ENCODE data around the gene DSCAM.

The DSCAM gene

DNA sequence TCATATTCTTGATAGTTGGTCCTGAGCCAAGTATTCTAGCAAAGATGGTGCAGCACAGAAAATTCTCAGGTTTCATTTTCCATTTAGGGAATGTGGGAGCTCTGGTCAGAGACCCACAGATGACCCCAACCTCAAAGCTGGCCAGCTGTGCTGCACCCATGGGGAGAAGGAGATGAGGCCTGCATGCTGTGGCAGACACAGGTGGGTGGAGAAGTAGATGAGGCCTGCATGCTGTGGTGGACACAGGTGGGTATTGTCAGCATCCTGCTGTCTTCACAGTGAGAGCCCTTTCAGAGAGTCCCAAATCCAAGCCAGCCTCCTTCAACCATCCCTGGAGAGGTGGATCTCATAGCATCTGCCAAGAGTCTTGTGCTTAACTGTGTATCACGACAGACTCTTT, 77.7 kb downstream of the DSCAM start:
- TF ChIP-seq, protein P1, sequence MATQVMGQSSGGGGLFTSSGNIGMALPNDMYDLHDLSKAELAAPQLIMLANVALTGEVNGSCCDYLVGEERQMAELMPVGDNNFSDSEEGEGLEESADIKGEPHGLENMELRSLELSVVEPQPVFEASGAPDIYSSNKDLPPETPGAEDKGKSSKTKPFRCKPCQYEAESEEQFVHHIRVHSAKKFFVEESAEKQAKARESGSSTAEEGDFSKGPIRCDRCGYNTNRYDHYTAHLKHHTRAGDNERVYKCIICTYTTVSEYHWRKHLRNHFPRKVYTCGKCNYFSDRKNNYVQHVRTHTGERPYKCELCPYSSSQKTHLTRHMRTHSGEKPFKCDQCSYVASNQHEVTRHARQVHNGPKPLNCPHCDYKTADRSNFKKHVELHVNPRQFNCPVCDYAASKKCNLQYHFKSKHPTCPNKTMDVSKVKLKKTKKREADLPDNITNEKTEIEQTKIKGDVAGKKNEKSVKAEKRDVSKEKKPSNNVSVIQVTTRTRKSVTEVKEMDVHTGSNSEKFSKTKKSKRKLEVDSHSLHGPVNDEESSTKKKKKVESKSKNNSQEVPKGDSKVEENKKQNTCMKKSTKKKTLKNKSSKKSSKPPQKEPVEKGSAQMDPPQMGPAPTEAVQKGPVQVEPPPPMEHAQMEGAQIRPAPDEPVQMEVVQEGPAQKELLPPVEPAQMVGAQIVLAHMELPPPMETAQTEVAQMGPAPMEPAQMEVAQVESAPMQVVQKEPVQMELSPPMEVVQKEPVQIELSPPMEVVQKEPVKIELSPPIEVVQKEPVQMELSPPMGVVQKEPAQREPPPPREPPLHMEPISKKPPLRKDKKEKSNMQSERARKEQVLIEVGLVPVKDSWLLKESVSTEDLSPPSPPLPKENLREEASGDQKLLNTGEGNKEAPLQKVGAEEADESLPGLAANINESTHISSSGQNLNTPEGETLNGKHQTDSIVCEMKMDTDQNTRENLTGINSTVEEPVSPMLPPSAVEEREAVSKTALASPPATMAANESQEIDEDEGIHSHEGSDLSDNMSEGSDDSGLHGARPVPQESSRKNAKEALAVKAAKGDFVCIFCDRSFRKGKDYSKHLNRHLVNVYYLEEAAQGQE (IDR thresholded peaks at IDR 0.05; ENCODE audit: insufficient read depth in 1 of 2, low read depth in 2 of 2, low read length in 2 of 2), result no peak
- TF ChIP-seq FOXP2 (optimal IDR thresholded peaks at IDR 0.05; ENCODE audit: borderline replicate concordance, extremely low read depth, extremely low read length, insufficient read depth) (no peak), TAF1 (IDR thresholded peaks at IDR 0.05; ENCODE audit: borderline replicate concordance, insufficient read depth, low read length) (no peak), POLR2AphosphoS5 (IDR thresholded peaks at IDR 0.05; ENCODE audit: low read depth, low read length) (no peak), SIN3A (IDR thresholded peaks at IDR 0.05; ENCODE audit: borderline replicate concordance, insufficient read depth, low read length) (no peak)

DNA sequence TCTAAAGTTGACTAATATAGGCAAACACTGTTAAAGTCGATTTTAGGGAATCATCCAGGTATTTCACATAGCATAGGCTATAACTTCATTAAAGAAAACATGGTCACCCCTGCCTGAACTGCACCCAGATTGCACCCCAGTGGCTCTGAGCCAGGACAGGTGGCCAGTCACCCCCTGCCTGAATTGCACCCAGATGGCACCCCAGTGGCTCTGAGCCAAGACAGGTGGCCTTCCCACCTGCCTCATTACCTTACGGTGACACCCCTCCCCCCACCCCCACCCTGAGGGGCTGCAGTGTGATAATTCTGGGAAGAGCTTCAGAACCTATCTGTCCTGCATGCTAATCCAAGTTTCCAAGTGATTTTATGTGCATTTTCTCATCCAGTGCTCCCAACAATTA, 78.9 kb downstream of the DSCAM start:
- TF ChIP-seq TAF1 (IDR thresholded peaks at IDR 0.05; ENCODE audit: borderline replicate concordance, insufficient read depth, low read length), result no peak
- TF ChIP-seq, protein P1 (IDR thresholded peaks at IDR 0.05; ENCODE audit: insufficient read depth in 1 of 2, low read depth in 2 of 2, low read length in 2 of 2), result no peak
- no peak for TF ChIP-seq SIN3A (IDR thresholded peaks at IDR 0.05; ENCODE audit: borderline replicate concordance, insufficient read depth, low read length)

DNA sequence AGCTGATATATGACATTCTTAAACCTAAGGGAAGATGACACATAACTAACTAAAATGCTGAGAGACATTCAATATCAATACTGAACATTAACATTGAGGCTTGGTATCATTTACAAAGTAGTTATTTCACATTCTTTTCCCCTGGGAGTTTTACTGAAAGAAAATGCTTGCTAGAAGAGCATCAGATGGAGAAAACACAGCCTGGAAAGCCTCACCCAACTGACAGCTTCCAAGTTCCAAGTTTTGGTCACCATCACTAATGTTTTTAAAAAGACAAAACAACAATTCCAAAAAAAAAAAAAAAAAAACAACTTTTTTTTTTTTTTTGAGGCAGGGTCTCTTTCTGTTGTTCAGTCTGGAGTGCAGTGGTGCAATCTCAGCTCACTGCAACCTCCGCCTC, 80.6 kb downstream of the DSCAM start:
- TF ChIP-seq POLR2AphosphoS5 (IDR thresholded peaks at IDR 0.05; ENCODE audit: low read depth, low read length) (no peak), TAF1 (IDR thresholded peaks at IDR 0.05; ENCODE audit: borderline replicate concordance, insufficient read depth, low read length) (no peak), FOXP2 (optimal IDR thresholded peaks at IDR 0.05; ENCODE audit: borderline replicate concordance, extremely low read depth, extremely low read length, insufficient read depth) (no peak), SIN3A (IDR thresholded peaks at IDR 0.05; ENCODE audit: borderline replicate concordance, insufficient read depth, low read length) (no peak)
- TF ChIP-seq, protein P1 (IDR thresholded peaks at IDR 0.05; ENCODE audit: insufficient read depth in 1 of 2, low read depth in 2 of 2, low read length in 2 of 2), result no peak

DNA sequence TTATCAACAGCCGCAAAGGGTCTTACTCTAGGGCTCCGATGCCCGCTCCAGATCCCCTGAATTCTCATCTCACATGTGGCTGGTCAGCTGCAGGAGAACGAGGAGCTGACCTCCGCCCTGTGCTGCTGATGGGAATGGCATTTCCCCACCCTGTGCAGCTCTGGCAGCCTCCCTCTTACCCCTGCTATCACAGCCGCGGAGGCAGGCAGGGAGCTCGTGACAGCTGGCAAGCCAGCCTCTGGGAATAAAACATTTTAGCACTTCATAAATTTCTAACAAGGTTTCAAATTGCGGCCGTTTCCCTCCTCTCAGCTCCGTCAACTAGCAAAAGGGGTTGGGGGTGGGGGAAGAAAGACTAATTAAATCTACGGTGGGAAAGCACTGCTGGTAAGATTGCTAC, 81.1 kb downstream of the DSCAM start:
- no peak for TF ChIP-seq FOXP2 (optimal IDR thresholded peaks at IDR 0.05; ENCODE audit: borderline replicate concordance, extremely low read depth, extremely low read length, insufficient read depth)
- no peak for TF ChIP-seq POLR2AphosphoS5 (IDR thresholded peaks at IDR 0.05; ENCODE audit: low read depth, low read length)
- TF ChIP-seq TAF1 (IDR thresholded peaks at IDR 0.05; ENCODE audit: borderline replicate concordance, insufficient read depth, low read length), result no peak
- TF ChIP-seq, protein P1 (IDR thresholded peaks at IDR 0.05; ENCODE audit: insufficient read depth in 1 of 2, low read depth in 2 of 2, low read length in 2 of 2), result no peak
- TF ChIP-seq SIN3A (IDR thresholded peaks at IDR 0.05; ENCODE audit: borderline replicate concordance, insufficient read depth, low read length), result no peak

DNA sequence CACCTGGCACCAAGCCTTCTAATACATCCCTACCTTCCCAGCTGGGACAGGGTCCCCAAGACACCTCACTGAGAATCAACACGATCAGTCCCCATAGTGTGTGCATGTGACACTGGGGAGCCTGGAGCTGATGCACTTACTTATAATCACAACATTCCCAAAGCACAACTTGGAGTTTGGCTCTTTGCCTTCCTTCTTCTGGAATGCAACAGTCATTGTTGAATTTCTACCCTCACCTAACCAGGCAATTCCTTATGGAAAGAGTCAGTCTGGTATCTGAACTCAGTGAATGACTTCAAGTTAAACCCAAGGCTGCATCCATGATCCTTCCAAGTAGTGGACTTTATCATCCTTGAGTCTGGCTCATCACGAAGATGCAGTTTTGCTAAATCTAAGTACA, 86.1 kb downstream of the DSCAM start:
- TF ChIP-seq, protein P1 (IDR thresholded peaks at IDR 0.05; ENCODE audit: insufficient read depth in 1 of 2, low read depth in 2 of 2, low read length in 2 of 2), result no peak
- TF ChIP-seq SIN3A (IDR thresholded peaks at IDR 0.05; ENCODE audit: borderline replicate concordance, insufficient read depth, low read length), result no peak
- no peak for TF ChIP-seq POLR2AphosphoS5 (IDR thresholded peaks at IDR 0.05; ENCODE audit: low read depth, low read length)
- no peak for TF ChIP-seq FOXP2 (optimal IDR thresholded peaks at IDR 0.05; ENCODE audit: borderline replicate concordance, extremely low read depth, extremely low read length, insufficient read depth)
- no peak for TF ChIP-seq TAF1 (IDR thresholded peaks at IDR 0.05; ENCODE audit: borderline replicate concordance, insufficient read depth, low read length)

Measured in PFSK-1 (cell line).